HCT116 (cell line): ENCODE measurements around the gene FAM180A. TPM values are rescaled to one million over a fixed set of nuclear protein-coding genes. Genes with fewer than 3 reads are reported as not detected.
"Not testable (repeated sequence)": the region's sequence is repeated elsewhere in the genome, so short reads cannot be mapped to it uniquely, and the experiment has no call there.

Experiments used
- ATAC-seq: fragments of 200-7000 bp; cut with Tn5 transposase; 2 replicates; pipeline ENCODE4 v1.9.1; 2020; ENCODE audit warnings: mild to moderate bottlenecking, moderate library complexity
- BruUV-seq: library from RNA; stranded (reverse); fragments of 400-500 nt; replicated peaks from 2 replicates; lab custom pipeline; 2021; lab: Mats Ljungman, UMichigan
- CTCF ChIA-PET: fragments of 300-600 bp; sonication (Branson Sonifier 250); formaldehyde crosslinking; loops from one replicate; lab custom pipeline; 2021; ENCODE audit warnings: antibody characterized with exemption; lab: Charles Lee
- POLR2A ChIA-PET: fragments of 300-600, 350-600 bp; sonication (Branson Sonifier 250); formaldehyde crosslinking; loops from one replicate; lab custom pipeline; 2021; ENCODE audit warnings: antibody characterized with exemption; lab: Charles Lee
- RAD21 ChIA-PET, 2 experiments: fragments of 300-600 bp; sonication (Branson Sonifier 250); formaldehyde crosslinking; loops; one replicate each; lab custom pipeline; 2023; ENCODE audit warnings: low total read pairs in 2 of 2; ENCODE audit not compliant: uncharacterized antibody in 2 of 2, unreplicated experiment in 2 of 2, low non-redundant PET in 1 of 2; lab: Charles Lee
- DNase-seq: peaks from one replicate; pipeline ENCODE4 v3.0.0-alpha.2; 2010; ENCODE audit warnings: low read depth, low spot score
- H2AFZ ChIP-seq: fragments of 200-600 bp; shearing (Covaris generic), sonication (generic); 2 replicates; pipeline ENCODE4 v1.6.1; 2017; ENCODE audit warnings: low read depth, mixed run types, mixed read lengths, antibody characterized with exemption, low read length; ENCODE audit not compliant: poor library complexity, severe bottlenecking
- H3K27ac ChIP-seq: 2 replicates; pipeline ENCODE4 v1.5.1; 2012; ENCODE audit warnings: low read depth, low read length
- H3K27me3 ChIP-seq: fragments of 200-600 bp; sonication (generic); 2 replicates; pipeline ENCODE4 v1.6.1; 2016; ENCODE audit warnings: mixed run types, low read length, mixed read lengths; ENCODE audit not compliant: insufficient read depth
- H3K36me3 ChIP-seq, 2 experiments: fragments of 200-500 bp in 1 of 2; fragments of 200-600 bp in 1 of 2; sonication (Bioruptor generic) in 1 of 2; sonication (generic) in 1 of 2; 2 replicates each; pipeline versions ENCODE4 v1.5.1 to v1.6.1; 2014 to 2016; ENCODE audit warnings: low read length in 2 of 2, inconsistent platforms in 1 of 2, mixed read lengths in 1 of 2, mixed run types in 1 of 2; ENCODE audit not compliant: insufficient read depth in 2 of 2, control insufficient read depth in 1 of 2
- H3K4me1 ChIP-seq, 2 experiments: fragments of 200-600 bp in 1 of 2; sonication (generic) in 1 of 2; 2 replicates each; pipeline versions ENCODE4 v1.5.1 to v1.6.1; 2012 to 2017; ENCODE audit warnings: low read length in 2 of 2, inconsistent platforms in 1 of 2, mild to moderate bottlenecking in 1 of 2, mixed read lengths in 1 of 2, mixed run types in 1 of 2, moderate library complexity in 1 of 2; ENCODE audit not compliant: insufficient read depth in 2 of 2, control insufficient read depth in 1 of 2
- H3K4me2 ChIP-seq: fragments of 200-600 bp; sonication (generic); 2 replicates; pipeline ENCODE4 v1.6.1; 2017; ENCODE audit warnings: mixed run types, low read length, mixed read lengths
- H3K4me3 ChIP-seq, 2 experiments: fragments of 200-600 bp in 1 of 2; sonication (generic) in 1 of 2; replicated peaks in 1 of 2; 2 replicates each; pipeline ENCODE4 v1.5.1; 2011 to 2016; ENCODE audit warnings: low read length in 2 of 2, control low read depth in 1 of 2, low read depth in 1 of 2, mild to moderate bottlenecking in 1 of 2, mixed read lengths in 1 of 2, mixed run types in 1 of 2
- H3K79me2 ChIP-seq: fragments of 200-600 bp; sonication (generic); 2 replicates; pipeline ENCODE4 v1.6.1; 2017; ENCODE audit warnings: mild to moderate bottlenecking, mixed run types, low read length, moderate library complexity, mixed read lengths; ENCODE audit not compliant: insufficient read depth
- H3K9ac ChIP-seq: fragments of 200-600 bp; sonication (generic); 2 replicates; pipeline ENCODE4 v1.6.1; 2016; ENCODE audit warnings: low read length, mixed read lengths
- H3K9me2 ChIP-seq: fragments of 200-600 bp; sonication (generic), shearing (Covaris generic); 2 replicates; pipeline ENCODE4 v1.6.1; 2017; ENCODE audit warnings: mixed run types, mild to moderate bottlenecking, moderate library complexity; ENCODE audit not compliant: insufficient read depth
- H3K9me3 ChIP-seq, 2 experiments: fragments of 200-500 bp in 1 of 2; fragments of 200-600 bp in 1 of 2; sonication (Bioruptor generic) in 1 of 2; sonication (generic) in 1 of 2; 2 replicates each; pipeline ENCODE4 v1.6.1; 2014 to 2017; ENCODE audit warnings: low read length in 2 of 2, mixed read lengths in 2 of 2, inconsistent platforms in 1 of 2, low read depth in 1 of 2, mild to moderate bottlenecking in 1 of 2, mixed run types in 1 of 2, moderate library complexity in 1 of 2; ENCODE audit not compliant: control insufficient read depth in 1 of 2, insufficient read depth in 1 of 2
- H4K20me1 ChIP-seq: fragments of 200-600 bp; sonication (generic), shearing (Covaris generic); 2 replicates; pipeline ENCODE4 v1.6.1; 2017; ENCODE audit warnings: mixed run types, mild to moderate bottlenecking, moderate library complexity; ENCODE audit not compliant: insufficient read depth
- CBX3 ChIP-seq: IDR thresholded peaks from 2 replicates; pipeline ENCODE4 v1.6.1; 2012; ENCODE audit warnings: low read depth
- CEBPB ChIP-seq: IDR thresholded peaks from 2 replicates; pipeline ENCODE4 v1.6.1; 2012; ENCODE audit warnings: low read depth
- EZH2 ChIP-seq: fragments of 200-600 bp; sonication (generic); IDR thresholded peaks from 2 replicates; pipeline ENCODE4 v1.6.1; 2017; ENCODE audit warnings: antibody characterized with exemption, mixed run types
- FOSL1 ChIP-seq: IDR thresholded peaks from 2 replicates; pipeline ENCODE4 v1.6.1; 2012; ENCODE audit warnings: low read depth
- MAX ChIP-seq: IDR thresholded peaks from 2 replicates; pipeline ENCODE4 v1.6.1; 2012
- POLR2A ChIP-seq: IDR thresholded peaks from 2 replicates; pipeline ENCODE4 v1.7.0; 2011; ENCODE audit warnings: borderline replicate concordance; ENCODE audit not compliant: insufficient read depth, insufficient read length; ENCODE audit errors: extremely low read depth
- RAD21 ChIP-seq: IDR thresholded peaks from 2 replicates; pipeline ENCODE4 v1.6.1; 2012; ENCODE audit warnings: low read depth, mild to moderate bottlenecking
- SIN3A ChIP-seq: IDR thresholded peaks from 2 replicates; pipeline ENCODE4 v1.6.1; 2012; ENCODE audit warnings: low read depth
- SRF ChIP-seq: IDR thresholded peaks from 2 replicates; pipeline ENCODE4 v1.6.1; 2012; ENCODE audit warnings: low read depth
- ZNF274 ChIP-seq: fragments of 200-500 bp; sonication (Bioruptor generic); IDR thresholded peaks from 2 replicates; pipeline ENCODE4 v1.6.1; 2014; ENCODE audit warnings: mild to moderate bottlenecking, low read depth, low read length, inconsistent platforms
- intact Hi-C: fragments of 100-400 bp; cut with micrococcal nuclease; formaldehyde crosslinking; loops from 2 replicates; pipeline ENCODE4 v1.10.0; 2022
- total RNA-seq: library from RNA; stranded (reverse); gene quantifications from one replicate; pipeline ENCODE4 v1.2.1, GENCODE V29; 2021; ENCODE audit not compliant: unreplicated experiment
- TF ChIP-seq, protein P1 (sequence below): IDR thresholded peaks from 2 replicates; pipeline ENCODE4 v1.6.1; 2011; ENCODE audit warnings: mild to moderate bottlenecking, low read length, moderate library complexity; ENCODE audit not compliant: insufficient replicate concordance; ENCODE audit errors: extremely low read depth

The FAM180A gene
- total RNA-seq, 1 experiment from 2014 or later: 0.59 TPM

GRCh38 chr7:135693558-135693957 is 55.1 kb downstream of the FAM180A start:
- Histone ChIP-seq H3K79me2 (no peaks in the 10 kb centered on the region), H3K36me3 (no peaks in the 10 kb centered on the region), H3K4me2 (no peak overlapping the region), H3K9me2 (no peaks in the 10 kb centered on the region), H4K20me1 (no peaks in the 10 kb centered on the region), H3K9ac (no peak overlapping the region), H3K4me3 (no peak overlapping the region), H3K4me1 (peaks cover 0 to 7% of the 10 kb centered on the region in 2 experiments; a peak in 1 of 4 replicates), H2AFZ (no peak overlapping the region), H3K27ac (no peak overlapping the region), H3K9me3 (no peaks in the 10 kb centered on the region), H3K27me3 (no peaks in the 10 kb centered on the region)
- POLR2A ChIA-PET: no interaction called here
- CTCF ChIA-PET: no interaction called here
- no peak for ATAC-seq
- TF ChIP-seq CEBPB (no peak), FOSL1 (no peak), MAX (no peak), CBX3 (no peak), SIN3A (no peak), POLR2A (no peak), EZH2 (no peak), SRF (no peak), ZNF274 (no peak), RAD21 (no peak)
- TF ChIP-seq, protein P1, sequence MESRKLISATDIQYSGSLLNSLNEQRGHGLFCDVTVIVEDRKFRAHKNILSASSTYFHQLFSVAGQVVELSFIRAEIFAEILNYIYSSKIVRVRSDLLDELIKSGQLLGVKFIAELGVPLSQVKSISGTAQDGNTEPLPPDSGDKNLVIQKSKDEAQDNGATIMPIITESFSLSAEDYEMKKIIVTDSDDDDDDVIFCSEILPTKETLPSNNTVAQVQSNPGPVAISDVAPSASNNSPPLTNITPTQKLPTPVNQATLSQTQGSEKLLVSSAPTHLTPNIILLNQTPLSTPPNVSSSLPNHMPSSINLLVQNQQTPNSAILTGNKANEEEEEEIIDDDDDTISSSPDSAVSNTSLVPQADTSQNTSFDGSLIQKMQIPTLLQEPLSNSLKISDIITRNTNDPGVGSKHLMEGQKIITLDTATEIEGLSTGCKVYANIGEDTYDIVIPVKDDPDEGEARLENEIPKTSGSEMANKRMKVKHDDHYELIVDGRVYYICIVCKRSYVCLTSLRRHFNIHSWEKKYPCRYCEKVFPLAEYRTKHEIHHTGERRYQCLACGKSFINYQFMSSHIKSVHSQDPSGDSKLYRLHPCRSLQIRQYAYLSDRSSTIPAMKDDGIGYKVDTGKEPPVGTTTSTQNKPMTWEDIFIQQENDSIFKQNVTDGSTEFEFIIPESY: no peak
- no TSS peak for BruUV-seq
- intact Hi-C loops: no loop called here
- DNase-seq: no peak
- RAD21 ChIA-PET: no interaction called here

- H3K4me3 ChIP-seq, H3K9ac ChIP-seq, BruUV-seq, H3K36me3 ChIP-seq, H3K79me2 ChIP-seq, DNase-seq, H2AFZ ChIP-seq, H3K27ac ChIP-seq, H3K27me3 ChIP-seq, H3K9me2 ChIP-seq, H3K4me2 ChIP-seq, RAD21 ChIA-PET, H3K4me1 ChIP-seq, H3K9me3 ChIP-seq, intact Hi-C loops, H4K20me1 ChIP-seq, ATAC-seq: not testable (repeated sequence)
- ChIA-PET CTCF (interaction anchor here (0.9 kb wide), 1 partner anchor 12 kb away, joined by 3 read pairs; no protein-coding TSS in a partner anchor), POLR2A (interaction anchor here (0.7 kb wide), 1 partner anchor 120 kb away, joined by 4 read pairs; no protein-coding TSS in a partner anchor)
Measured at GRCh38 chr7:135692606-135693005, 56.0 kb downstream of the FAM180A start.
